ENCODE data around the gene TBX10.
A peak's percentile ranks its signal among the peaks of the same experiment; 100 is the strongest.

GRCh38 chr11:67629386-67630227, 10.0 kb downstream of the TBX10 start, which contains the start of gene NUDT8:
- 0 out of 2 replicates have a peak, but pooled peaks have one; percentile 35 for TF ChIP-seq TAF1 (IDR thresholded peaks at IDR 0.05; ENCODE audit: borderline replicate concordance, low read depth, low read length)
- peak; percentile 75 for TF ChIP-seq POLR2A (IDR thresholded peaks at IDR 0.05; ENCODE audit: low read depth, low read length)
- no peak for TF ChIP-seq POLR2AphosphoS5 (IDR thresholded peaks at IDR 0.05; ENCODE audit: low read depth, low read length)
